Transverse colon (tissue), 4 donors: ENCODE measurements around the gene EIF2S3B. TPM values are rescaled to one million over a fixed set of nuclear protein-coding genes. Genes with fewer than 3 reads are reported as not detected.
"Not testable (repeated sequence)": the region's sequence is repeated elsewhere in the genome, so short reads cannot be mapped to it uniquely, and the experiment has no call there.

Source experiments
- DNase-seq: peaks from one replicate; pipeline ENCODE4 v3.0.0-alpha.2; 2019
- H3K27ac ChIP-seq, 4 donors: fragments of 200-600 bp; sonication (generic); 2 replicates each; pipeline ENCODE4 v1.5.1; 2016 to 2018; ENCODE audit warnings: inconsistent platforms in 4 of 4
- H3K27me3 ChIP-seq: fragments of 200-600 bp; sonication (generic); 2 replicates; pipeline ENCODE4 v1.5.1; 2017; ENCODE audit warnings: inconsistent platforms
- H3K36me3 ChIP-seq, 4 donors: fragments of 200-600 bp; sonication (generic); 2 replicates each; pipeline ENCODE4 v1.5.1; 2017 to 2019; ENCODE audit warnings: inconsistent platforms in 4 of 4
- H3K4me1 ChIP-seq, 4 donors: fragments of 200-600 bp; sonication (generic); 2 replicates each; pipeline ENCODE4 v1.5.1; 2017 to 2020; ENCODE audit warnings: inconsistent platforms in 4 of 4
- H3K4me3 ChIP-seq, 4 donors: fragments of 200-600 bp; sonication (generic); 1 replicate in 1 of 4; 2 replicates in 3 of 4; pipeline versions ENCODE4 v1.5.1 to v1.6.1; 2017 to 2019; ENCODE audit warnings: inconsistent platforms in 4 of 4
- H3K9me3 ChIP-seq, 2 donors: fragments of 200-600 bp; sonication (generic); 2 replicates each; pipeline ENCODE4 v1.5.1; 2017 to 2019; ENCODE audit warnings: inconsistent platforms in 2 of 2
- EP300 ChIP-seq: sonication (generic); formaldehyde crosslinking; IDR thresholded peaks from one replicate; pipeline ENCODE4 v1.6.1; 2017; ENCODE audit warnings: antibody characterized with exemption, low read depth
- POLR2A ChIP-seq: fragments of 450-650 bp; IDR thresholded peaks from one replicate; pipeline ENCODE4 v1.6.1; 2016; ENCODE audit warnings: antibody characterized with exemption, mild to moderate bottlenecking, moderate library complexity
- POLR2AphosphoS5 ChIP-seq, 3 donors: sonication (generic); formaldehyde crosslinking; IDR thresholded peaks; one replicate each; pipeline ENCODE4 v1.6.1; 2016; ENCODE audit warnings: antibody characterized with exemption in 3 of 3
- WGBS, 2 donors: methylation state at CpG; one replicate each; pipeline ENCODE4 v1.1.5; 2018; ENCODE audit warnings: low coverage in 1 of 2; 5-methylcytosine and 5-hydroxymethylcytosine counted together
- in situ Hi-C, 4 donors: fragments of 200-750 bp; cut with MboI; loops; one replicate each; pipeline versions ENCODE4 v1.15.0 to v1.15.1; 2017; ENCODE audit warnings: low sequenced_read_pairs in 3 of 4, low pct_ligation_motif_present in 1 of 4, low pct_unique_long_range_greater_than_20kb in 1 of 4
- intact Hi-C: fragments of 100-400 bp; cut with DNase I; formaldehyde crosslinking; loops from one replicate; pipeline ENCODE4 v1.15.1; 2023; ENCODE audit warnings: low total_unique reads
- total RNA-seq, 4 donors: library from RNA; depleted of rRNA; stranded (reverse); fragments of >200 nt; gene quantifications; one replicate each; pipeline ENCODE4 v1.1.0, GENCODE V29; 2016
- TF ChIP-seq, protein P1 (sequence below), 5 experiments: fragments of 200-600 bp in 3 of 5; fragments of 450-650 bp in 2 of 5; sonication (generic) in 3 of 5; IDR thresholded peaks; 1 replicate in 2 of 5; 2 replicates in 3 of 5; pipeline ENCODE4 v1.5.1; 2016 to 2017; ENCODE audit warnings: antibody characterized with exemption in 5 of 5, inconsistent platforms in 3 of 5, mild to moderate bottlenecking in 2 of 5, moderate library complexity in 1 of 5

Gene EIF2S3B
- total RNA-seq, 4 donors from 2014 or later, result 0.41 TPM; not detected in 3

DNA sequence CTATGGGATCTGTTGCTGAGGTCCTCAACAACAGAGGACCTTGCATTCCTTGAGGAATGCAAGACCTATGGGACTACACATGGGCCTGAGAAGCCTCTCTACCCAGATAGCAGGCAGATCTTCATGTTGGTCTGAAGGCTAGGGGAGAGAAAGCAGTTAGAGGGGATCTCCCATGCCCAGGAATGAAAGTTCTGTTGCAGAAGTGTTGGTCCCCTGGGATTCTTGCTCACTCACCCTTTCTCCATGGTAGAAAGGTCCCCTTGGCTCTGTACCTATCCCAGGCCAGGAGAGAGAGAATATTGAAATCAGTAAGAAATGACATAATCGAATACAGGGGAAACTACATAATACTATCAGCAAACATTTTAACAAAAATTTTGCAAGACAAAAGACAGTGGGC is 36.0 kb upstream of the EIF2S3B start:
- WGBS, 2 donors, result 89 to 90% methylated on average over 1 of the region's 1 CpG
- H3K4me1 ChIP-seq, result no peaks in the 10 kb centered on the region
- H3K27me3 ChIP-seq, result no peaks in the 10 kb centered on the region
- no peaks in the 10 kb centered on the region for H3K36me3 ChIP-seq
- no peaks in the 10 kb centered on the region for H3K9me3 ChIP-seq
- H3K4me3 ChIP-seq, result no peak overlapping the region
- in situ Hi-C loops, result no loop called here
- intact Hi-C loops, result no loop called here
- DNase-seq, result no peak
- TF ChIP-seq POLR2AphosphoS5 (IDR thresholded peaks at IDR 0.05) (no peak), EP300 (no peak), POLR2A (no peak)
- TF ChIP-seq, protein P1, sequence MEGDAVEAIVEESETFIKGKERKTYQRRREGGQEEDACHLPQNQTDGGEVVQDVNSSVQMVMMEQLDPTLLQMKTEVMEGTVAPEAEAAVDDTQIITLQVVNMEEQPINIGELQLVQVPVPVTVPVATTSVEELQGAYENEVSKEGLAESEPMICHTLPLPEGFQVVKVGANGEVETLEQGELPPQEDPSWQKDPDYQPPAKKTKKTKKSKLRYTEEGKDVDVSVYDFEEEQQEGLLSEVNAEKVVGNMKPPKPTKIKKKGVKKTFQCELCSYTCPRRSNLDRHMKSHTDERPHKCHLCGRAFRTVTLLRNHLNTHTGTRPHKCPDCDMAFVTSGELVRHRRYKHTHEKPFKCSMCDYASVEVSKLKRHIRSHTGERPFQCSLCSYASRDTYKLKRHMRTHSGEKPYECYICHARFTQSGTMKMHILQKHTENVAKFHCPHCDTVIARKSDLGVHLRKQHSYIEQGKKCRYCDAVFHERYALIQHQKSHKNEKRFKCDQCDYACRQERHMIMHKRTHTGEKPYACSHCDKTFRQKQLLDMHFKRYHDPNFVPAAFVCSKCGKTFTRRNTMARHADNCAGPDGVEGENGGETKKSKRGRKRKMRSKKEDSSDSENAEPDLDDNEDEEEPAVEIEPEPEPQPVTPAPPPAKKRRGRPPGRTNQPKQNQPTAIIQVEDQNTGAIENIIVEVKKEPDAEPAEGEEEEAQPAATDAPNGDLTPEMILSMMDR (IDR thresholded peaks at IDR 0.05), result no peak
- no peak overlapping the region for H3K27ac ChIP-seq

DNA sequence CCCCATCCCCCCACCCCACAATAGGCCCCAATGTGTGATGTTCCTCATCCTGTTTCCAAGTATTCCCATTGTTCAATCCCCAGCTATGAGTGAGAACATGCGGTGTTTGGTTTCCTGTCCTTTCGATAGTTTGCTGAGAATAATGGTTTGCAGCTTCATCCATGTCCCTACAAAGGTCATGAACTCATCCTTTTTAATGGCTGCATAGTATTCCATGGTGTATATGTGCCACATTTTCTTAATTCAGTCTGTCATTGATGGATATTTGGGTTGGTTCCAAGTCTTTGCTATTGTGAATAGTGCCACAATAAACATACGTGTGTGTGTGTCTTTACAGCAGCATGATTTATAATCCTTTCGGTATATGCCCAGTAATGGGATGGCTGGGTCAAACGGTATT is 32.9 kb upstream of the EIF2S3B start:
- H3K27ac ChIP-seq, H3K27me3 ChIP-seq, H3K9me3 ChIP-seq, H3K4me1 ChIP-seq, intact Hi-C loops, in situ Hi-C loops, DNase-seq, H3K4me3 ChIP-seq, H3K36me3 ChIP-seq: not testable (repeated sequence)
- 76 to 89% methylated on average over 4 to 5 of the region's 5 CpGs for WGBS, 2 donors

DNA sequence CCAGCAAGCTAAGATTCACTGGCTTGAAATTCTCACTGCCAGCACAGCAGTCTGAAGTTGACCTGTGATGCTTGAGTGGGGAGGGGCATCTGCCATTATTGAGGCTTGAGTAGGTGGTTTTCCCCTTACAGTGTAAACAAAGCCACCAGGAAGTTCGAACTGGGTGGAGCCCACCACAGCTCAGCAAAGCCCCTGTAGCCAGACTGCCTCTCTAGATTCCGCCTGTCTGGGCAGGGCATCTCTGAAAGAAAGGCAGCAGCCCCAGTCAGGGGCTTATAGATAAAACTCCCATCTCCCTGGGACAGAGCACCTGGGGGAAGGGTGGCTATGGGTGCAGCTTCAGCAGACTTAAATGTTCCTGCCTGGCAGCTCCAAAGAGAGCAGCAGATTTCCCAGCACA is 23.8 kb upstream of the EIF2S3B start:
- H3K9me3 ChIP-seq, DNase-seq, H3K36me3 ChIP-seq, H3K27ac ChIP-seq, intact Hi-C loops, H3K4me1 ChIP-seq, in situ Hi-C loops, H3K27me3 ChIP-seq, H3K4me3 ChIP-seq: not testable (repeated sequence)
- 40 to 55% methylated on average over 1 to 2 of the region's 2 CpGs for WGBS, 2 donors

DNA sequence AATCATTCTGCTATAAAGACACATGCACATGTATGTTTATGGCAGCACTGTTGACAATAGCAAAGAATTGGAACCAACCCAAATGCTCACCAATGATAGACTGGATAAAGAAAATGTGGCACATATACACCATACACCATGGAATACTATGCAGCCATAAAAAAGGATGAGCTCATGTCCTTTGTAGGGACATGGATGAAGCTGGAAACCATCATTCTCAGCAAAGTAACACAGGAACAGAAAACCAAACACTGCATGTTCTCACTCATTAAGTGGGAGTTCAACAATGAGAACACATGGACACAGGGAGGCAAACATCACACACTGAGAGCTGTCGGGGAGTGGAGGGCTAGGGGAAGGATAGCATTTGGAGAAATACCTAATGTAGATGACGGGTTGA is 18.4 kb upstream of the EIF2S3B start:
- DNase-seq, H3K4me1 ChIP-seq, intact Hi-C loops, H3K9me3 ChIP-seq, in situ Hi-C loops, H3K27ac ChIP-seq, H3K4me3 ChIP-seq, H3K27me3 ChIP-seq, H3K36me3 ChIP-seq: not testable (repeated sequence)
- WGBS, 2 donors, result 93 to 100% methylated on average over 2 of the region's 2 CpGs

DNA sequence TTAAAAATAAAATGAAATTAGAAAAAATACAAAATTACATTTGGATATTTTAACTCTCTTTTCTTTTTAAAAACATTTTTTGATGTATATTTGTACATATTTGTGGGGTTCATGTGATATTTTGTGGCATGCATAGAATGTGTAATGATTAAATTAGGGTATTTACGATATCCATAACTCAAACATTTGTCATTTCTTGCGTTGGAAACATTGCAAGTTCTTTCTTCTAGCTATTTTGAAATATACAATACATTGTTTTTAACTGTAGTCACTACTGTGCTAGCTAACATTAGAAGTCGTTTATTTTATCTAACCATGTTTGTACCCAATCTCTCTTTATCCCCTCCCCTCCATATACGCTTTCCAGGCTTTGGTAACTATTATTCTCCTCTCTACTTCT is 13.9 kb upstream of the EIF2S3B start:
- intact Hi-C loops, result no loop called here
- Histone ChIP-seq H3K36me3 (no peaks in the 10 kb centered on the region), H3K9me3 (peaks cover 0 to 5% of the 10 kb centered on the region in 2 donors), H3K4me1 (no peaks in the 10 kb centered on the region), H3K27ac (no peak overlapping the region), H3K27me3 (no peaks in the 10 kb centered on the region), H3K4me3 (no peak overlapping the region)
- TF ChIP-seq EP300, result no peak
- no peak for TF ChIP-seq POLR2A
- TF ChIP-seq, protein P1 (IDR thresholded peaks at IDR 0.05), result no peak
- TF ChIP-seq POLR2AphosphoS5 (IDR thresholded peaks at IDR 0.05), result no peak
- in situ Hi-C loops, result no loop called here
- DNase-seq, result no peak
- 69 to 77% methylated on average over 4 of the region's 4 CpGs for WGBS, 2 donors

DNA sequence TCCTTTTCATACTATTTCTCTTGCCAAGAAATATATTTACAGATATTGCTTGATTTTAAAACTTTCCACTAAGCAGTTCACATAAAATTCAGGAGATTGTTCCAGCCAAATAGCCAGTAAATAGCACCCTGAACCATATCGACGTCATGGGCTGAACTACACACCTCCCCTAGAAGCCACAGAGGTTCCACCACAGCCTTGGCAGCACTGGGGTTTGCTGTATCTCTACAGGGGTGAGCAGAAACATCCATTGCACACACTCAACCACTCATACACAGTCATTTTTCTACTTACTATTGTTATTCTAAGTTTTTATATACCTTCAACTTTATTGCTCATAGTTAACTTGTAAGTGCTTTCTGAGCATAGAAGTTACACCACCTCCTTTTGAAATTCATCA is 8.1 kb upstream of the EIF2S3B start:
- 14 to 24% methylated on average over 2 of the region's 2 CpGs for WGBS, 2 donors
- no peaks in the 10 kb centered on the region for H3K27me3 ChIP-seq
- TF ChIP-seq, protein P1 (IDR thresholded peaks at IDR 0.05), result no peak
- no peak for TF ChIP-seq EP300
- TF ChIP-seq POLR2AphosphoS5 (IDR thresholded peaks at IDR 0.05), result no peak
- no peak for TF ChIP-seq POLR2A
- no peaks in the 10 kb centered on the region for H3K9me3 ChIP-seq
- no peak for DNase-seq
- H3K27ac ChIP-seq, result no peak overlapping the region
- no peaks in the 10 kb centered on the region for H3K4me1 ChIP-seq
- H3K36me3 ChIP-seq, result no peaks in the 10 kb centered on the region
- in situ Hi-C loops, result no loop called here
- H3K4me3 ChIP-seq, result no peak overlapping the region
- intact Hi-C loops, result no loop called here
